ENCODE results near the gene TSPAN7.

The TSPAN7 gene

DNA sequence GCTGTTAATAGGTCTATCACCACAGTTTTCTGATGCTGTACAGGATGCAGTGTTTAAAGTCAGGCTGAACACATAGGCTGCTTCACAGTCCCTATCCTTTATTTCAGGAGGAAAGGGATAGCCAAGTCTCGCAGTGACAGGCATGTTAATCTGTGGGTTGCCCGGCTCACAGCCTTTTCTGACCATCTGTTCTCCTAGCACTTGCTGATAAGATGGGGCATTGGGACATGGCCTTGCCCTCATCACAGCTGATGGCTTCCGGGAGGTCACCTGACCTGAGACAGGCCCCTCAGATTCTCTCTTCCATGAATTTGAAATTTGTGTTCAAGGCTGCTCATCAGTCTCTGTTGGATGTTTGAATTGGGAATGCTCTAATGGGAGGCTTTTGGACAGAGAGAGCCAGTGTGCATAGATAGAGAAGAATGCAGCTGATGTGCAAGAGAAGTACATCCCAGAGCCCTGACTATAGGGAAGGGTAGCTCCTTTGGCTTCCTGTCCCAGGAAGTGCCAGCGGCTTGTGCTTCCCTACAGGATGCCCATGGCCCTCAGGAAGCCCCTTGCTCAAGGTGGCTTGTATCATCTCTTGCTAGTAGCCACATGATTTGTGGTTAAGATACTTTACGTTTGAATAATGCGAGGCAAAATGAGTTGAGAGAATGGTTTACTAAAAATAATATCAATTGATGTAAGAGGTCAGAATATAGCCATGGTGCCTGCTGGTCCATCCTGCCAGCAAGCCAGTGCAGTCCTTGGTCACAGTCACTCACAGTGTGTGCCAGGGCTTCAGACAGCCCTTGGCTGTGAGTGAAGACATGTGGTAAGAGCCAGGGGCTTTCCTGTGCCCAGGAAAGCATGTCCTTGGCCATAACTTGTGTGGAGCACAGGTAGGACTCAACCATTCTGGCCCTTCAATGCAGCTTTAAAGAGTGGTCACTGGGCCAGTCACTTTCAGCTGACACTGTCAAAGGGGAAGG, 88.6 kb downstream of the TSPAN7 start:
- DNase-seq = no peak

- DNase-seq = no peak
Measured at GRCh38 chrX:38651625-38652601, 90.6 kb downstream of the TSPAN7 start.

DNA sequence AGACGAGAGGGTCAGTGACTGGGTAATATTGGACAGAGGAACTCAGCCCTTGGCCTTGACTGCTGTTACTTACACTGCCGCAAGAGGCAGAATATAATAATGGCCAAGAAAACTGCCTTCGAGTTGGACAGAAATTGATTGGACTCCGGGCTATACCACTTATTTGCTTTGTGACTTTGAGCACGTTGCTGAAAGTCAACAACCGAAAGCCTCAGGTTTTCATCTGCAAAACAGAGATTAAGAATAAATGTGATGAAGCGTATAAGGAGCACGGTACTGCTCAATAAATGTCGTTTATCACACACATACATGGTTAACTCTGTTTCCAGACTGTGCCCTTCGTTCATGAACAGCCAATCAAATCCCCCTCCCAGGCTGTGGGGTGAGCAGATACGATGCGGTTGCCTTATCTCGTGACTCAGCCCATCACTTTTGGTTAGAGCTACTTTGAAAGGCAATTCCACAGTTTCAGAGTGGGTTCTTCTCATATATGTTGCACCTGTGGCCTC, 91.6 kb downstream of the TSPAN7 start:
- DNase-seq = no peak

GRCh38 chrX:38654302-38654701, 93.0 kb downstream of the TSPAN7 start:
- DNase-seq = no peak

DNA sequence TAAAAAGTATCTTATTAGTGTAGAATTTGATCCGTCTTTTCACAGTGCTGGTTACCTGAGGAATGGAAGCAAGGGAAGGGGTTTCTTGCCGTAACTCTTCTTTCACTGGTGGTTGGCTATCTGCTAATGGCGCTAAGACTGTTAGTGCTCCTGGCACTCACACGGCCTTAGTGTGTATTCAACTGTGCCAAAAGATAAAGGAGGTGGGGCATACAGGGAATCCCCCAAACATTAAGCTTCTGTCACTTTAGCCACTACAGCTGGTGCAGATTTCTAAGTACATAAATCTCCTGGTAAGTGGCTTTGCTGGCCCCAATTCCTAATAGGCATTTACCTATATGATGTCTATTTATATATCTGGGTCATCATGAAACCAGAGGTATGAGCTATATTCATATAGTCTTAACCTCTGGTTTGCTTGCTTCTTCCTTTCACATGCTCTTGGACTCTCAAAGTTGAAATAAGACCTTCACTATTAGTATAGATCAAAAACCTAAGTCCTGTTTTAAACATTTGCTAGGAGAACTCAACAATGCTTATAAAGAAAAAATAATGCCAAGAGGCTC, 95.1 kb downstream of the TSPAN7 start:
- no peak for DNase-seq

GRCh38 chrX:38657562-38657961, 96.2 kb downstream of the TSPAN7 start:
- DNase-seq = no peak

DNA sequence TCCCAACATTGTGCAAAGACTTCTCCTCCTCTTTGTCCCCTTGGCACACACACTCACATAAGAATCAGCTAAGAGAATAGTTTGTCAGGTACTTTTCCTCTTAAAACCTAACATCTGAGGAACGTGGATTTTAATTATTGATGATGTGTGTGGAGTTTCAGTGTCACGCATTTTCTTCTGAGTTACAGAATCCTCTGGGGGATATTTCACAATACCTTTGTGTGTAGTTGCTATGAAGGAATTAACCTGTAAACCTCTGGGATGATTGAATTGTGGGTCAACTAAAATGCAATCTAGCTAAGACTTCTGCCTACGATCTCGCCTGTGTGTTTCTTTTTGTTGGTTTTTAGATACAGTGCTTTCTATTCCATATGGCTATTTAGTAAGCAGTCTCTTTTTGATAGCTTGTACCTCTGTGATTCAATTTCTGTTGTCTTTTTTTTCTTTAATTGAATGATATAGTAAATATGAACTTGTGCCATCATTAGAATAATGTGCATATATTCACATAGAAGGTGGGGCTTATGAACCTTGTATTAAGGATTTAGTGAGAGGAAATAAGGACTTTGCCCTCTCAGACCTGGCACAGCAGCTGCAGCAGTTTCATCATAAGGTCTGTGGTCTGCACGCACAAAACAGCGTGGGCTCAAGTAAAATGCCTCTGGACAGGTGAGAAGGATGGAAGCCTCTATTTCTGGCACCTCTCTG, 99.2 kb downstream of the TSPAN7 start:
- DNase-seq = no peak

DNA sequence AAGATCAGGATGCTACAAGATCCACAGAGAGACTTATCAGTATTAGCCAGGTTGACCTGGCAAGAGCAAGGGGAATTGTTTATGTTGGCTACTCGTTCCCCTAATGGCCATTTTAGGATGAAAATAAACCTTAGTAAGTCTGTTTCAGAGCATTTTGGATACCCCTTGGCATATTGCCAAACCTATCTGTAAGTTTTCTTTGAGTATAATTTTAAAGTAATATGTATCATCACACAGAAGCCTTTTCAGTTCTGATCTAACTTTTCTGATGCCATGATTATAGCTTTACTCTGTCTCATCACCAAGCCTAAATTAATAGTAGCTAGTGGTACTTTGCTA, 99.7 kb downstream of the TSPAN7 start:
- no peak for DNase-seq

- no peak for DNase-seq
Measured at GRCh38 chrX:38661561-38661960, 100.2 kb downstream of the TSPAN7 start.

GRCh38 chrX:38662640-38663039, 101.3 kb downstream of the TSPAN7 start:
- DNase-seq = no peak

GRCh38 chrX:38664285-38664684, 102.9 kb downstream of the TSPAN7 start:
- peak; percentile 0 for DNase-seq

- no peak for DNase-seq
Measured at GRCh38 chrX:38666909-38667308, 105.6 kb downstream of the TSPAN7 start.

DNA sequence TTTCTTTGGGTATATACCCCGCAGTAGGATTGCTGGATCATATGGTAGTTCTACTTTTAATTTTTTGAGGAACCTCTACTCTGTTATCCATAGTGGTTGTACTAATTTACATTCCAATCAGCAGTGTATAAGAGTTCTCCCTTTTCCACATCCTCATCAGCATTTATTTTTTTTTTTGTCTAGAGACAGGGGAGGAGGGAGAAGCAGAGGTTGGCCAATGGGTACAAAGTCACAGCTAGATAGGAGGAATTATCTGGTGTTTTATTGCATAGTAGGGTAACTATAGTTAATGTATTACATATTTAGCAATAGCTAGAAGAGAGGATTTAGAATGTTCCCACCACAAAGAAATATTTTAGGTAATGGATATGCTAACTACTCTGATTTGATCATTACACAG, 107.4 kb downstream of the TSPAN7 start:
- no peak for DNase-seq

DNA sequence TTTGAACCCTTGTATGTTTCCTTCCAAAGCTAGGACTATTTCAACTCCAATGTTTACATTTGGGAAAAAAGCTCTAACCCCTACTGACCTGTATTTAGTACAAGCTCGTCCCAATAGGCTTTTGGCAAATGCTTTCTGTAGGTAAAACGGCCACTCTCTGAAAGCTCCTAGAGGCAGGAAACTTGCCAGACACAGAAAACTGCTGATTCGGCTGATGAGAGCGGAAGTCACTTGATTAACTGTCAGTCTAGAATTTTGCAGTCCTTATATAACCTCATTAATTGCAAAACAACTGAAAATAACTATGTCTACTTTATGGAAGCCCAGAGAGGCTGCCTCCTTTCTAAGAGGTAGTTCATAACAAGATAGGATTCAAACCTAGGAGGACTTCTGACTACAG, 108.1 kb downstream of the TSPAN7 start:
- peak; percentile 21 for DNase-seq

- DNase-seq = no peak
Measured at GRCh38 chrX:38672646-38673045, 111.3 kb downstream of the TSPAN7 start.

DNA sequence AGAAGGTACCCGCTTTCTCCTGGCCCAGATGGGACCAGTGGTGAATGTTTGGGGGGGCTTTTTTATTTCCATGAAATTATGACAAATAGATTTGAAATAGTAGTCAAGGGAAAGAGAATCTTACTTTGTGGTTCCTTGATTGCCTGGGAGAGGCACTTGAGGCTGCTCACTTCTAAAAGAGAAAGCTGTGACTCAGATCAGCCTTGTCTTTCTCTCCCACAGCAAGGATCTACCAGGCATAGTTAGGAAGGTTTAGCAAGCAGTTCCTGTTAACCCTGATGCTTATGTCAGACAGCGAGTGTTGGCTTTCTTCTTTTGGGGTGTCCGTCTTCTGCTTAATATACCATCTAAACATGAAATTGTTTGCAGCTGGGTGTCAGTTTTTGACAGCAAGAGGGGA, 114.5 kb downstream of the TSPAN7 start:
- no peak for DNase-seq

GRCh38 chrX:38678183-38678582, 116.8 kb downstream of the TSPAN7 start:
- no peak for DNase-seq

- no peak for DNase-seq
Measured at GRCh38 chrX:38678821-38679220, 117.5 kb downstream of the TSPAN7 start.

DNA sequence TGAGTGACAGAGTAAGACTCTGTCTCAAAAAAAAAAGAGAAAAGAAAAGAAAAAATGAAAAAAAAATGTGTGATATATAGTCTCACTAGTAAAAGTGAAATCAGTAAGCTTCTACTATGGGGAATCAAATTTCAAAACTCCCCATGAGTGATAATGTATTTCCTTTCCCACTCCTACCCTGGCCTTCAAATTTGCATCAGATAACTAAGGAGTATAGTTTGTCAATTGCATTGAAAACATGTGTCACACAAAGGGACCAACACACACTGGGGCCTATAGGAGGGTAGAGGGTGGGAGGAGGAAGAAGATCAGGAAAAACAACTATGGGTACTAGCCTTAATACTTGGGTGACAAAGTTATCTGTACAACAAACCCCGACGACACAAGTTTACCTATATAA, 118.4 kb downstream of the TSPAN7 start:
- DNase-seq = no peak

DNA sequence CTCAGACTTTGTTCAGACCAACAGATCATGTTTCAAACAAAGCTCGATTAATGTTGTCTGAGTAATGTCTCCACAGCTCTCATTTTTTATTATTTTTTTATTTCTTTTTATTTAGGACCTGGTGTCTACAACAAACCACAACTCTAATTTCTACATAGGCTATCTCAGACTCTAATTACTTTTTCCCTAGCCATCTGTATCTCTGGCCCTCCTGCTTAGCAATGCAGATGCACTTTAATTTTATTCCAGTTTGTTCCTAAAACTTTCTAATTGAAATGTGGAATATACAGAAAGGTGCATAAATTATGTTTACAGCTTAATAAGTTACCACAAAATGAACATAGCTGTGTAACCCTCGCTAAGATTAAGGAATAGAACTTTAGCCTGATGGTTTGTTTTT, 120.8 kb downstream of the TSPAN7 start:
- no peak for DNase-seq

GRCh38 chrX:38692961-38693360, 131.6 kb downstream of the TSPAN7 start:
- DNase-seq = no peak

DNA sequence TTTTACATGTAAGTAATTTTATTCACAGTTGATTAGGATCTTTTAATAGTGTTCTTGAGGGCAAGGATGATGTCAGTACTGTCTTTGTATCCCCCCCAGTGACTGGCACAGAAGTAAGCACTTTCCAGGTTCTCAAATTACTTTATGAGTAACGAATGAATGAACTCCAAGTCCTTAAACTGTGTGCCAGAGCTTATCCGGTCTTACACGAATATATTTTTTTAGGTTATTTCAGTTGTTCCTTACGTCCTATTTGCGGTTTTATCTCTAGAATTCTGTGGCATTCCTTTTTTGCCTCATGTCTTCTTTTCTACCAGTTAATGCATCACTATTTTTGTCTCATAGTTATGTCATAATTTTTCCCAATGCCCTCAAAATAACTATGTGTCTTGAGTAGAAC, 133.1 kb downstream of the TSPAN7 start:
- no peak for DNase-seq

DNA sequence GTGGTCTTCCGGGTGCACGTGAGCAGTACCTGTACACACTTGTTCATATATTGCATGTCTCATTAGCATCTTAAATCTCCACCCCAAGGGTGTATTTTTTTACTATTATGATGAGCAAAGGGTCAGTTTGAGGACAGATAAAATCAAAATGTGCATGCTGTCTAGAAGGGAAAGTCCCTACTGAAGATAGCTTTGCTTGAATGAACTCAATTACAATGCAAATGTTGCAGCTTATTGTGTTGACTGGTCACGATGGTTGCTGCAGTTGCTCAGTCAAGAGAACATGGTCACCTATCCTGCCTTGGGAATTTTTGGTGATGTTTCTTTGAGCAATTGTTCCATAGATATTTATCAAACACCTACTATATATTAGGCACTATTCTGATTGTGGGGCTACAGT, 136.1 kb downstream of the TSPAN7 start:
- DNase-seq = no peak

Data from CD4-positive, alpha-beta T cell treated with Interleukin-10 for 1 hour (primary cell).